ENCODE measurements around the gene STIM1.

Gene STIM1

DNA sequence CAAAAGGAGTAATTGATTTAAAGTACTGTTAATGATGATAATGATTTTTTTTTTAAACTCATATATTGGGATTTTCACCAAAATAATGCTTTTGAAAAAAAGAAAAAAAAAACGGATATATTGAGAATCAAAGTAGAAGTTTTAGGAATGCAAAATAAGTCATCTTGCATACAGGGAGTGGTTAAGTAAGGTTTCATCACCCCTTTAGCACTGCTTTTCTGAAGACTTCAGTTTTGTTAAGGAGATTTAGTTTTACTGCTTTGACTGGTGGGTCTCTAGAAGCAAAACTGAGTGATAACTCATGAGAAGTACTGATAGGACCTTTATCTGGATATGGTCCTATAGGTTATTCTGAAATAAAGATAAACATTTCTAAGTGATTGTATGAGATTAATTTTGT is 283.0 kb downstream of the STIM1 start:
- DNase-seq = no peak

- DNase-seq = no peak
These were observed 284.7 kb downstream of the STIM1 start for GRCh38 chr11:4140067-4140636.

All from NCI-H1694 (cell line).